Measurements from ENCODE around the gene CRYAB.

DNA sequence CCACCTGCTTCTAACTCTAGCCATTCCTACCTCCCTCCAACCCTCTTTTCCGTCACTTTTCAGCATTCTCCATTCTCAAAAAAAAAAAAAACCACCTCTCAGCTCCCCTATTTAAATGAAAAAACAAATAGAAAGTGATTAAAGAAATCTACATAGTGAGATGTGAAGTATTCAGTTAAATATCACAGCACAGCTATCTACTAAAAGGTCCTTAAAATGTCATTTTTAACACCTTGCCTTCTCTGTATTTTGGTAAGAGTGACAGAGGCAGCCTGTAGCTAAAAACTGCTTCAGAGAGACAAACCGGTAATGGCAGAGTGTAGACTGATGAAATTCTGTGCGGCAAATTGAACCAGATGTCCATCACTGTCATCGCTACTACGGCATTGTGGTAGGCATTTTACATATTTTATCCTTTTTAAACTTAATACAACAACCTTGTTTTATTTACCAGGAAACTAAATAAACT, 39.8 kb downstream of the CRYAB start:
- TF ChIP-seq CTCF (conservative IDR thresholded peaks at IDR 0.05; ENCODE audit: low read depth, low read length) (no peak), EZH2 (IDR thresholded peaks at IDR 0.05; ENCODE audit: low read length, unreplicated experiment) (no peak)

All from PC-3 (cell line).